ENCODE results near the gene ZSWIM8.
"Not testable (repeated sequence)": the region's sequence is repeated elsewhere in the genome, so short reads cannot be mapped to it uniquely, and the experiment has no call there.

GRCh38 chr10:73796035-73796434 is 10.6 kb downstream of the ZSWIM8 start:
- not testable (repeated sequence) for TF ChIP-seq CTCF (tag by site-specific recombination; IDR thresholded peaks at IDR 0.05); ZNF335 (tag by site-specific recombination; conservative IDR thresholded peaks at IDR 0.05); ZNF274 (IDR thresholded peaks at IDR 0.05; ENCODE audit: low read length); ZNF274 (tag by site-specific recombination; IDR thresholded peaks at IDR 0.05; ENCODE audit: borderline replicate concordance)
- TF ChIP-seq, protein P1, sequence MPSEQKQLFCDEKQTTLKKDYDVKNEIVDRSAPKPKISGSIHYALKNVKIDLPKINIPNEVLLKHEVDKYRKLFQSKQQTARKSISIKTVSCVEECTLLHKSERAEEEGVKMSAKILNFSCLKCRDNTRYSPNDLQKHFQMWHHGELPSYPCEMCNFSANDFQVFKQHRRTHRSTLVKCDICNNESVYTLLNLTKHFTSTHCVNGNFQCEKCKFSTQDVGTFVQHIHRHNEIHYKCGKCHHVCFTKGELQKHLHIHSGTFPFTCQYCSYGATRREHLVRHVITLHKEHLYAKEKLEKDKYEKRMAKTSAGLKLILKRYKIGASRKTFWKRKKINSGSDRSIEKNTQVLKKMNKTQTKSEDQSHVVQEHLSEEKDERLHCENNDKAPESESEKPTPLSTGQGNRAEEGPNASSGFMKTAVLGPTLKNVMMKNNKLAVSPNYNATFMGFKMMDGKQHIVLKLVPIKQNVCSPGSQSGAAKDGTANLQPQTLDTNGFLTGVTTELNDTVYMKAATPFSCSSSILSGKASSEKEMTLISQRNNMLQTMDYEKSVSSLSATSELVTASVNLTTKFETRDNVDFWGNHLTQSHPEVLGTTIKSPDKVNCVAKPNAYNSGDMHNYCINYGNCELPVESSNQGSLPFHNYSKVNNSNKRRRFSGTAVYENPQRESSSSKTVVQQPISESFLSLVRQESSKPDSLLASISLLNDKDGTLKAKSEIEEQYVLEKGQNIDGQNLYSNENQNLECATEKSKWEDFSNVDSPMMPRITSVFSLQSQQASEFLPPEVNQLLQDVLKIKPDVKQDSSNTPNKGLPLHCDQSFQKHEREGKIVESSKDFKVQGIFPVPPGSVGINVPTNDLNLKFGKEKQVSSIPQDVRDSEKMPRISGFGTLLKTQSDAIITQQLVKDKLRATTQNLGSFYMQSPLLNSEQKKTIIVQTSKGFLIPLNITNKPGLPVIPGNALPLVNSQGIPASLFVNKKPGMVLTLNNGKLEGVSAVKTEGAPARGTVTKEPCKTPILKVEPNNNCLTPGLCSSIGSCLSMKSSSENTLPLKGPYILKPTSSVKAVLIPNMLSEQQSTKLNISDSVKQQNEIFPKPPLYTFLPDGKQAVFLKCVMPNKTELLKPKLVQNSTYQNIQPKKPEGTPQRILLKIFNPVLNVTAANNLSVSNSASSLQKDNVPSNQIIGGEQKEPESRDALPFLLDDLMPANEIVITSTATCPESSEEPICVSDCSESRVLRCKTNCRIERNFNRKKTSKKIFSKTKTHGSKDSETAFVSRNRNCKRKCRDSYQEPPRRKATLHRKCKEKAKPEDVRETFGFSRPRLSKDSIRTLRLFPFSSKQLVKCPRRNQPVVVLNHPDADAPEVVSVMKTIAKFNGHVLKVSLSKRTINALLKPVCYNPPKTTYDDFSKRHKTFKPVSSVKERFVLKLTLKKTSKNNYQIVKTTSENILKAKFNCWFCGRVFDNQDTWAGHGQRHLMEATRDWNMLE (tag by site-specific recombination; conservative IDR thresholded peaks at IDR 0.05; ENCODE audit: low read depth): not testable (repeated sequence)

All from HEK293 (cell line).